GM18867 (cell line): Measurements from ENCODE around the gene PLEKHM3.

Experiments used
- ATAC-seq: cut with Tn5 transposase; IDR thresholded peaks from one replicate; pipeline ENCODE4 v1.9.1; 2021; ENCODE audit warnings: mild to moderate bottlenecking, moderate library complexity; ENCODE audit not compliant: unreplicated experiment

PLEKHM3 gene

DNA sequence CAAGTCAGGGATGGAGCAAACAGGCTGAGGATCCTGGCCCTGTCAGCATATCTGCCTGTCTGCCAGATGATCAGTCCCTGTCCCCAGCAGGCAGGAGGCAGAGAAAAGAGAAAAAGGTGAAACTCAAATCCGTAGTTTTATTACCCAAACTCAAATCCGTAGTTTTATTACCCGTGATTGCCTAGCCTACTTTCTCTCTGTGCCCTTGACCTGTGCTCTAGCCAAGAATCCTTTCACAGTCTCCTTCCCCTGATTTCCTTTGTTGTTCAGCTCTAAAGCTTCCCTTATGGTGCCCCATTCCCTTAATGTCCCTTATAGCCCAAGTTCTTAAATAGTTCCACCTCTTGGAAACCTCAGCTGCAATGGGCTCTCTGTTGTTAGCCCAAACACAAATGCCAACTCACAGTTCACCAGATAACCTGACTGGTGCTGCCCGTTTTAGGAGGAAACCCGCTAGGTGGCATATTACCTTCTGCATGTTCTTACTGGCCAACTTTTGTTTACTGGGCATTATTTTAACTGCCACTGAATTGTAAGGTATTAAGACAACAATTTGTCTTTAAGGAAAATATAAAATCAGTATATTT, 130.0 kb downstream of the PLEKHM3 start:
- no peak for ATAC-seq

- ATAC-seq = no peak
Observed at GRCh38 chr2:207892716-207893402, 132.5 kb downstream of the PLEKHM3 start.

- ATAC-seq = no peak
Observed at GRCh38 chr2:207891086-207891844, 134.1 kb downstream of the PLEKHM3 start.

DNA sequence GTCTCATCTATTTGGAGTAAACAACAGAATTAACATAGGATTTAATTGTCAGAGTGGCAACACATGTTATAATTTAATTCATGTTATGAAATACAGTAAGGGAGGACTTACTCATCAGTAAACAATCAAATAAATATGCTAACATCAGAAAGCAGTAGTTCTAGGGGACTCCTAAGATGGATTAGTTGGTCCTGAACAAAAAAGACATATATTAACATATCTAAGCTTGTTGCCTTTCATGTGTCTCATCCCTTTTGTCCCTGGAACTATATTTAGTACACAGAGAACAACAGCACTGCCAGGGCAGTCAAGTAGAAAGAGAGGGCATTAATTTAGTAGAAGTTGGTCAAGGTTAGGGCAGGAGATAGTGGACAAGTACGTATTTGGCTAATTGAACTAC, 137.8 kb downstream of the PLEKHM3 start:
- ATAC-seq = no peak

- ATAC-seq = no peak
Observed at GRCh38 chr2:207885010-207885409, 140.3 kb downstream of the PLEKHM3 start.

DNA sequence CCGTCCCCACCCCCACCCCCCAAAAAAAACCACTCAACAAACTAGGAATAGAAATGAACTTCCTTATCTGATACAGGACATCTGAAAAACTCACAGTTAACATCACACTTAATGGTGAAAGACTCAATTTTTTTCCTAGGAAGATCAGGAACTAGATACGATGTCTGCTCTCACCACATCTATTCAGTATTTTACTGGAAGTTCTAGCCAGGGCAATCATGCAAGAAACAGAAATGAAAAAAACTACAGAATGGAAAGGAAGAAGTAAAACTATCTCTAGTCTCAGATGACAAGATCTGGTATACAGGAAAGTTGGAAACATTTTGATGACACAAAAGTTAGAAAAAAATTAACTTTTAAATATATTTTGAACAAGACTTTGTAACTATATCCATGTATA, 141.2 kb downstream of the PLEKHM3 start:
- ATAC-seq = no peak

DNA sequence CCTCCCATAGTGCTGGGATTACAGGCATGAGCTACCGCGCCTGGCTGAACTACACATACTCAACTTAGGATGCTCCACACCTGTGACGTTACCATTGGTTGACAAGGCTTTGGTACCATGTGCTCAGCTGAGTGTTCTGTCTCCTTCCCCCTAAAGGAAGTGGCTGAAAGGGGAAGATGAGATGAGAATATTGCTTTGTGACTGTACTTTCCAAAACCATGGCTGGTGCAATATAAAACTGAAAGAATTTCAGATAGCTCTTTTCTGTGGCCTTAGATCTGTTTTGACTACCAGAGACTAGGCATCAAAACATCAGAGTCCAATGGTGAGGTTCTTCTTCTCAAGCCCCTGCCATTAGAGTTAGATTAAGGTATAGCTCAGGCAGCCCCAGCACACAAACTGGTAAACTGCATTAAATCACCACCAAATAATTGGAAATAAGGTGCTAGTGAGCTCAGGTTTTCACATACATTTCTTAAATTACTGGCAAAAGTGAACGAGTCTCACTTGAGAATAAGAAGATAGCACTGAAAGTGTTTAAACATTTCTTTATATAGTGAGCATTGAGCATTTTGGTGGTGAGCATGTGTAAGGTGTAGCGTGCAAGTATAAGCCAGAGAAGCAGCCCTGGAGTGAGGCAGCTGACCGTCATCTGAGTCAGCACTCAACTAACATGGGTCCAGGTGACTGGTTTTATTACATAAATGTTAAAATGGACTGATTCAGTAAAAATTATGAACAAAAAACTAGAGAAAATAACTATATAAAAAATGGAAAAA, 142.1 kb downstream of the PLEKHM3 start:
- peak; percentile 62 for ATAC-seq

- ATAC-seq = no peak
Observed at GRCh38 chr2:207881902-207882301, 143.4 kb downstream of the PLEKHM3 start.

GRCh38 chr2:207879536-207879935, 145.8 kb downstream of the PLEKHM3 start:
- no peak for ATAC-seq

- ATAC-seq = no peak
Observed at GRCh38 chr2:207876842-207877535, 148.3 kb downstream of the PLEKHM3 start.

- ATAC-seq = no peak
Observed at GRCh38 chr2:207875473-207876212, 149.7 kb downstream of the PLEKHM3 start.

DNA sequence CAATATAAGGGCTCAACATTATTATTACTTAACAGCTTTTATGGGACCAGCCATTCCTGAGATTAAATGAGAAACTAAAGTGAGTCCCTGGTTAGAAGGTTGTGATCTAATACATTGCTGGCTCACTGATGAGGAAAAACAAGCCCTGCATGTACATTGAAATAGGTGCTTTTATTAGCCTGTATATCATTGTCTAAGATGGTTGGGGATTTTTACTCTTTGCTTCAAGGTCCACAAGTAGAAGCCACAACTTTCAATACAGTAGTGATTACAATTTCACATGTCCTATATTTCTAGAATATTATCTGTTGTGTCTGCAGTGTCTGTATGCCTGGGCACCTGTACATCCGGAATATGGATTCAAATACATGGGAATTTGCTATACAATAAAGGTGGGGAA, 151.5 kb downstream of the PLEKHM3 start:
- peak; percentile 72 for ATAC-seq

- ATAC-seq = no peak
Observed at GRCh38 chr2:207871911-207872310, 153.4 kb downstream of the PLEKHM3 start.

DNA sequence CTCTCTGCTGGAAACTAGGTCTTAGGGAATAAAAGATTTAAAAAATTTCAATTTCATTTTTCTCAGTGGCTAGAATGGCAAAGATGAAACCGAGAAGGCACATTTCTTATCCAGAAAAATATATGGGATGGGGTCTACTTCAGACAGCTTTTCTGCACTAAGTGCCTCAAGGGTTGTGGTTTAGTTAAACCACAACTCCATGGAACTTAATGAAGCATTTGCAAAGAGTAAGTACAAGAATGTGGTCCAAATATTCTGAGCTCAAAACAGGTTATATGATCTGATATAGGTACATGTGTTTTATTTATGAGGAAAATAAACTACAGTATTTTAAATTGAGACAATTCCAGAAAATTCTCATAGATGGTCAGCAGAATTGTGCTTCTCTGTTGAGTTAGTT, 153.8 kb downstream of the PLEKHM3 start:
- no peak for ATAC-seq

DNA sequence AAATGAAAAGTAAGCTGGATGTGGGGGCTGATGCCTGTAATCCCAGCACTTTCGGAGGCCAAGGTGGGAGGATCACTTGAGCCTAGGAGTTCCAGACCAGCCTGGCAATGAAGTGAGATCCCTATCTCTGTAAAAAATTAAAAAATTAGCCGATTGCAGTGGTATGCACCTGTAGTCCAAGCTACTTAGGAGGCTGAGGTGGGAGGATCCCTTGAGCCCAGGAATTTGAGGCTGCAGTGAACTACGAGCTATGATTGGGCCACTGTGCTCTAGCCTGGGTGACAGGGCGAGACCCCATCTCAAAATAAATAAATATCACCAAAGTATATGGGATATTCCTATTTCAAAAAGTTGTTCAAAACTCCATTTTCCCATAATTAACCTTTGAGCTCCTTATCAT, 154.5 kb downstream of the PLEKHM3 start:
- no peak for ATAC-seq

- ATAC-seq = no peak
Observed at GRCh38 chr2:207869784-207870778, 155.2 kb downstream of the PLEKHM3 start.

DNA sequence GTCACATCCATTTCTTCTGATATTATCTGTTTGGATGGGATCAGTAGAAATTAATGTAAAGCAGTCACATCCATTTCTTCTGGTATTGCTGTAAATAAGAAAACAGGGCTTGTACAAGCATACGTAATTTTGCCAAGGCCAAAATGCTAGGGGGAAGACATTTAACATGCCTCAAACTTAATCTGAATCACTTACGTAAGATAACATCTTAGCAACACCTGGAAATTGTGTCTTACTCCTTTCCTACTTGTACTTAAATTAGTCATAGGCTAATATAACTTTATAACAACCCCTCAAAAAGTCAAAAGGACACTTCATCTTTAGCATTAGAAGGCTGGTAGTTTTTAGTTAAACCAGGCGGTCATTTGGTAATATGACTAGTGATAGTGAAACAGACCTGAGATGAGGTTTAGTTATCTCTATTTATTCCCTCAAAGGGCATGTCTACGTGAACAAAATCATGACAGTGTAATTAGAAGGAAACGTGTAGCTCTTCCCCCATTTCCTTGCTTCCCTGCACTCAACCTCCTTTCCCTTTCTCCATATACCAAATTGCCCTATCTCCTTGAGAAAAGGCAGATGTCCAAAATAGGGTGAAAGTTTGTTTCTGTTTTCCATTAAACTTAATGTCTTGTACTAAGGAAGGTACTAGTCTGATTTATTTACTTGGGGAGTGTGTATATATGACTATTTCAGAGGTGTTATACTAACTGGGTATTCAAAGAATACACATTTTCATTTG, 156.3 kb downstream of the PLEKHM3 start:
- no peak for ATAC-seq

DNA sequence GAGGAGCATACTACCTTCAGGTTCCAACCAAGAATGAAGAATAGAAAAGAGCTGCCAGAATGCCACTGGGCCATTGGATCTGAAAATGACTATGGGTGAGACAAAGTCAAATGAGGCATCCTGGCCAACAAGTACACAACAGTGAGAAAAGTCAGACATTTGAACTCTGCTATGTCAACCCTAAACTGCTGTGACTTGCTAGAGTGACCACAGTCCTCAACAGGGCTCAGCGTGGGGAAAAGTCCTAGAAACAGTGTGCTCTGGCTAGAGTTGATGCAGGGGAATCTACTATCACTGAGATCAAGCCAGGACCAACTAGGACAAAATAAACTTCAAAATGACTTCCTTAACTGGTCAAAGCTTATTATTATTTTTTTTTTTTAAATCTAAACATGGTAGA, 157.4 kb downstream of the PLEKHM3 start:
- ATAC-seq = no peak
